GM21576 (cell line): Measurements from ENCODE around the gene KDM8.

Experiments used
- ATAC-seq: cut with Tn5 transposase; IDR thresholded peaks from one replicate; pipeline ENCODE4 v1.9.1; 2021; ENCODE audit warnings: mild to moderate bottlenecking, moderate library complexity; ENCODE audit not compliant: unreplicated experiment

Gene KDM8

DNA sequence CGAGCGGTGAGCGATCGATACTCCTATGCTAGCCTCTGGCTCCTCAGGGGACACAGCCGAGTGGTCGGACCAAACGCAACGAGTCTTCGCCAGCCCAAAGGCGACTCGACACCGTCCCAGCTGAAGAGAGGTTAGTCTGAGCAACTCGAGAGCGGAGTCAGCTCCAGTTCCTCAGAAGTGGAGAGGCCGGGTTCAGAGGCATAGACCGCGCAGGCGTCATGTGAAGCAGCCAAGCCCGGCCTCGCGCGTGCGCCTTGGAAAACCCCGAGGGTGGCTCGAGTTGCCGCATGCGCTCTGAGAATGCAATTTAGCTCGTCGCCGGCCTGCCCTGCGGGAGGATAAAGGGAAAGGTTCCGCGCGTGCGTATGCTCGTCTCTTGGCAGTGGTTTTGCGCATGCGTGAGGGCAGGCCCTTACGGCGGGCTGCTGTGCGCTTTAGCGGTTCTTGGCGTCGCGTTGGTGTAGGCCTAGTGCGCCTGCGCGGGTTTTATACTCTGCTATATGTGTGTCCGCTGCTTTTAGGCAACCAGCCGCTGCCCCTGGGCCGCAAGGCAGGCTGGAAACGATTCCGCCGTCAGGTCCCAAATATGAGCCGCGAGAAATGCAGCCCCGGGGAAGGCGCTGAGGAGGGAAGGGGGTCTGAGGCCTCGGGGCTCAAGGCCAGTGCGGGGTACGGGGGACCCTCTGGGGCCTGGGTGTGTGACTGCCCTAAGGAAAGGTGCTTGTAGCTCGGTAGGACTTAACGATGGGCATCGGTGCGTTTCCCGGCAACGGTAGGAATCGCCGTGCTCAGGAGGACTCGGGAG is at the start of gene KDM8:
Gene KDM8, plus strand, starts transcription at position 20 of the 805 bp plus-strand sequence. CDS start 6,598 bp downstream, outside the sequence.
- peak; percentile 83 for ATAC-seq

GRCh38 chr16:27154705-27155521 is 48.4 kb upstream of the KDM8 start:
- ATAC-seq = no peak

DNA sequence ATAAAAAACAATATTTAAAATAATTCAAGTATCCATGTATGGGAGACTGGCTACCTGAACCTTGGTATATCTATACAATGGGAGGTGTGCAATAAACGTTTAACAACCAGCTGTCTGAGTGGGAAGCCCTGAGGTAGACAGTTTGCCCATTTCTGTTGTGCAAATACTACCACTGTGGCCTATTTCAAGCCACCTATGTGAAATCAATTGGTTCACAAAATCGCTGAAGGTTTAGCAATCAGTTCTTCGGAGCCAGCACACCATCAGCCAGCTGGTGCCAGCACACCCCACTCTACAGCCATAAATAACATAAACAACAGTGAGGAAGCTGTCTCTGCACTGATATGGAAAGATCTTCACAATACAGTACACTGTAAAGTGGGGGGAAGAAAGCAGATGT is 46.7 kb upstream of the KDM8 start:
- ATAC-seq = no peak

DNA sequence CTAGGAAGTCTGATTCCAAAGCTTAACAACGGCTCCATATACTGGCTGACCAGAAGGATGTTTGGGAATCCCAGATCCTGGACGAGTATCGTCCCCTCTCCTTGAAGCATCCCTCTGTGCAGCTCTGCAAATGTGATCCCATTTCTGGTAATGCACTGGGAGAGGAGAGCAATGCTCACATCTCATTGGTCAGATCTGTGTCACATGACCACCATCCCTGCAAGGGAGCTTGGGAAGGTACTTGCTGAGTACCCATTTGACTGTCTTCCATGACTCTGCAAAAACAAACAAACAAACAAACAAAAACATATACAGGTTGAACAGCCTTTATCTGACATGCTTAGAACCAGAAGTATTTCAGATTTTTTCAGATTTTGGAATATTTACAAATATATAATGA is 41.9 kb upstream of the KDM8 start:
- ATAC-seq = no peak

GRCh38 chr16:27164352-27164751 is 39.0 kb upstream of the KDM8 start:
- ATAC-seq = no peak

- no peak for ATAC-seq
Measured at GRCh38 chr16:27165576-27165975, 37.8 kb upstream of the KDM8 start.

DNA sequence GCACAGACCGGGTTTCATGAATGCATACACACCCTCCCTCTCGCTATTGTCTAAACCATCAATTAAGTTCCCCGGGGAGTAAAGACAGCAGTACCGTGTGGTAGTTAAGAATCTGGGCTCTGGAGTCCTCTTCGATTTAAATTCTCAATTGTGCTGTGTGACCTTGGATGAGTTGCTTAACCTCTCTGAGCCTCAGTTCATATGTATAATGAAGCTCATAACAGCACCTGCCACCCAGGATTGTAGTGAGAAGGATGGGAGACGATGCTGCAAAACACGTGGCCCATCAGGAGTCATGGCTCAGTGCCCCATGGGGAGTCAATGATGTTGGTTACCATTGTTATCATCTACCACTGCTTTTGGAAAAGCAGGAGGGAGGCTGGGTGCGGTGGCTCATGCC is 34.5 kb upstream of the KDM8 start:
- ATAC-seq = no peak

DNA sequence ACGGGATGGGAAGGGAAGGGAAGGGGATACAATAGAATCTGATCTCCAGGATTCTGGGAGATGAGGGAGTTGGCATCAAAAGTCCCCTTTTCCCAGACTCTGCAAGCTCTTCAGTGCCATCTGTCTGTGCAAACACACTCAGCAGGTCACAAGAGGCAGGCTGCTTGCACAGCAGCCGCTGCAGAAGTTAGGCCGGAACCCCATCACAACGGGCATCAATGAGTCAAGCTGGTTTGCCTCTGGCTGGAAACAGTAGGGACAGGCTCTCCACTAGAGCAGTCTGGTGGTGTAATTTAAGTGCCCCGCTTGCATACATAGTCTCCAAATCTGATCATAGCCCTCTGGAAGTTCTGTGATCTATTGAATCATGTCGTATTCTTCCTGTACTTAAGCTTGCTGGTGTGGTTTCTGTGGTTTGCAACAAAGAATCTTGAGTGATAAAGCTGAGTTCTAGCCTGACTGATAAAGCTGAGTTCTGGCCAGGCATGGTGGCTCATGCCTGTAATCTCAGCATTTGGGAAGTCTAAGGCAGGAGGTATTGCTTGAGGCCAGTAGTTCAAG is 33.7 kb upstream of the KDM8 start:
- no peak for ATAC-seq

- no peak for ATAC-seq
Measured at GRCh38 chr16:27171584-27171983, 31.7 kb upstream of the KDM8 start.

DNA sequence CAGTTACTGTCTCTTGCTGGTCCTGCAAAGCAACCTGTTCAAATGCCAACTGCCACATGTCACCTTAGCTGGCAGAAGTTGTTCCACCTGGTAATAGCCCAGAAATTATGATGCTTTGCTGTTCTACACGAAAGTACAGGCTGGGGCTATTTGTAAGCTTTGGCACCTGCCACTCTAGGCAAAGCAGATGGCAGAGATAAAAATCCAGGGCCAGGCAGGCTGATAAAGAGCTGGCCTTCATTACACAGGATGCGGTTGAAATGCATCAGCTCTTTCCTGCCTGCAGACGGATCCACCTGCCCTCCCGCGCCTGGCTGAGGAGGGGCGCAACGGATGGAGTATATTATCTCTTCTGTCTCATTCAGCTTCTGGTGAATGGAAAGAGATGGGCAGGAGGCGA is 29.3 kb upstream of the KDM8 start:
- no peak for ATAC-seq

DNA sequence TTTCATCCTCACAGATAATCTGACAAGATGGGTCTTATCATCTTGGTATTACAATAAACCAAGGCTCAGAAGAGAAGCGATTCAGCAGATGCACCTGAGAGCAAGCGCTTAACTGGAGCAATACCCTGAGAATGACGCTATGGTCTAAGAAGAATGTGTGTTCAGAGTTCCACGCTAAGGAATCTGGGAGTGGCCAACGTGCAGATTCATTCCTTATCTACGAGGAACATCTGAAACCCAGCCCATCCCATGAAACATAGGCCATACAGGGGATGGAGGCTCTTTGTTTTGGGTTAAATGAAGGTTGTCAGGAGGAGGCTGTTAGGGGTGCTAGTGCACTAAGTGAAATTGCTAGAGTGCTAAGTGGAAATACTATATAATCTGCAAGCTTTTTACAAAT is 28.5 kb upstream of the KDM8 start:
- no peak for ATAC-seq

DNA sequence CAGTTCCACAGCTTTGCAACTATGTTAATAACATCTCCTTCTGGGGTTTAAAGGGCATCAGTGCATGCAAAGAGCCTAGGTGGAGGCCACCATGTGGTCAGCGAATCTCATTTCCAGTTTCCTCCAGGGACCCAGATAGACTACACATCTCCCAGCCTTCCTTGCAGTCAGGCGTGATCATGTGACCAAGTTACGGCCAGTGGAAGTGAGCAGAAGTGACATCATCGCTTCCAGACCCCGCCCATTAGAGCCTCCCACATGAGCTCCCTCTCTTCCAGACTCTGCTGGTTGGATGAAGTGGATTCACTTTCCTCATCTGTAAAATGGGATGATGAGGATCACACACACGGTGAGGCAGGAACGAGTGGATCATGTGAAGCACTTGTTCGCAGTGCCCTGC is 27.4 kb upstream of the KDM8 start:
- ATAC-seq = no peak

DNA sequence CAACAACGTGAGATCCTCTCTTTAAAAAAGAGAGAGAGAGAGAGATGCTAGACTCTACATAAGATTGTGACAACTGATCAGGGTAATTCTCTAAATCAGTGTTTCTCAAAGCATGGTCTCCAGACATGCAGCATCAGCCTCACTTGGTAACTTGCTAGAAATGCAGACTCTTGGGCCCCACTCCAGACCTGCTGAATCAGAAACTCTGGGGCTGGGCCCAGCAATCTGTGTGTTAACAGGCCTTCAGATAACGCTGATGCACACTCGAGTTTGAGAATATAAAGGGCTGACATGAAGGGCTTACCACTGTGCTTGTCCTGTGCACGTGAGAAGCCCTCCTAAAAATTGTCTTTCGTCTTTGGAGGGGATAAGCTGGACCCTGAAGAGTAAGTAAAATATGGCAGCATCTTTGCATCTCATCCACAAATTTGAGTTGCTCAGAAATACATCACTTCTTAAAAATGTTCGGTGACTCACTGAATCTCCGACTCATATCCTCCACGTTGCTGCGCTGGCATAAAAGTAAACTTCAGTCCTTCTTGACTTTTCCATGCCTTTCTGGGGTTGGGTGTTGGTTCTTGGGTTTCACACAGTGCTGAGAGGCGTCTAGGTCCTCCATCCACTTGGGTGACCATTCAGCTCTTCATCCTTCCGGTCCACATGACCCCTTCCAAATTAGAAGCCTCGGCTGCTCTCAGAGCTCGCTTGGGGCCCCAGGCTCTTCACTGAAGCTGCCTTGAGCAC is 26.1 kb upstream of the KDM8 start:
- no peak for ATAC-seq

DNA sequence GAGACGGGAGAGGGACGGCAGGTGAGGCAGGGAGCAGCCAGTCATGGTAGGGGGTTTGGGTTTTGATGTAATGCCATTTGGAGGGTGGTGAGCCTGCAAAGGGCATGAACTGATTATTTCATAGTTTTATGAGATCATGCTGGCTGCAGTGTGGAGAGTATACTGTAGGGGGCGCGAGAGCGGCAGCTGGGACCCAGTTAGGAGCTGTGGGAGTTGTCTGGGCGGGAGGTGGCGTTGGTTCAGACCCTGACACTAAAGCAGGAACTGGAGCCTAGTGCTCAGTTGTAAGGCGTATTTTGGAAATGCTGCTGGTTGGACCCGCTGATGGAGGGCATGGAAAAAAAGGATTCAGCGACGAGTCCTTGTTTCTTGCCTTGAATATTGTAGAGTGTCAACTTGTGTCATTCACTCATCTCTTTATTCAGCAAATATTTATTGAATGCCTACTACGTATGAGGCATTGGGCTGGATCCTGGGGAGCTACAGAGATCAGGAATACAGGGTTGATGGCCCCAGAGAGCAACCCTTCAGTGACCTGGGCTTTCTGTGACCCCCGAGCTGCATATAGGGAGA is 23.7 kb upstream of the KDM8 start:
- peak; percentile 90 for ATAC-seq

GRCh38 chr16:27181019-27181790 is 22.1 kb upstream of the KDM8 start:
- no peak for ATAC-seq

DNA sequence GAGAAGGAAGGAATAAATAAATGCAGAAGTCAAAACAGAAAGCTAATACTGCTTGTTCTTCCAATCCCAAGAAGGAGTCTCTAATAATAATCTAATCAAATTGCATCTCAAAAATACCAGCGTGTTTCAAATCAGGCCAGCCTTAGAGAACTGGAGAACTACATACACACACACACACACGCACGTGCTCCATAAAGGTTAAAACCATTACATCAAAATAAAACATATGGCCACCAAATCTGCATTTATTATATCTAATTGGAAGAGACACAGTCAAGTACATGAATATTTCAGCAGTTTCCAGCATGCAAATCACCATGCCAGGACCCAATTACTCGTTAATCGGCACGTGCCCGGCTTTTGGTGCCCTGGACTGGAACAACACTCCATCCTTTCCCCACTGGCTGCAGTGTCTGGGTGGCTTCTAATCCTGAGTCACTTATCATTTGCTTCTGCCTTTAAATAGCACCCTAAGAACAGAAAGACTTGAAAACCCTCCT is 20.4 kb upstream of the KDM8 start:
- no peak for ATAC-seq

DNA sequence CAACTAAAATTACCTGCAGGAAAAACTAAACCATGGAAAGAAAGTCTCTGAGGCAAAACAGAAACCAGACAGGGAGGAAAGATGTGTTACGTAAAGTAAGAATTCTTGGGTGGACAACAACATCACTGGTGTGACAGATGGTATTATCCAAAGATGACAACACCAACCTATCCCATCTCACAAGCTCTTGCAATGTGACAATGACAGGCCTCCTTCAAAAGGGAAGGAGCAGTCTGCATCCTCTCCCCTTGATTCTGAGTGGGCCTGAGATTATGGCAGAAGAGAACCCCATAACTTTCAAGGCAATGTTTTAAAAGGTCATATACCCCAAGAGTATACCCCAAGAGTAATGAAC is 17.6 kb upstream of the KDM8 start:
- ATAC-seq = no peak

DNA sequence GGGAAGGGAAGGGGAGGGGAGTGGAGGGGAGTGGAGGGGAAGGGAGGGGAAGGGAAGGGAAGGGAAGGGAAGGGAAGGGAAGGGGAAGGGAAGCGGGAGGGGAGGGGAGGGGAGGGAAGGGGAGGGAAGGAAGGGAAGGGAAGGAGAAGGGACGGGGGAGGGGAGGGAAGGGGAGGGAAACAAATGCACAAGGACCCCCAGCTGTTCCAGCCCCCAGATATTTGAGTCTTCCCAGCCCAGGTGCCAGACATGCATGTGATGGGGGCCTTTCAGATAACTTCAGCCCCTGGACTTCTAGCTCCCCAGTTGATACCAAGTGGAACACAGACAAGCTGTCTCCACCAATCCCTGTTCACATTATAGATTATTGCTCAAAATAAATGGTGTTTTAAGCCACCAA is 14.7 kb upstream of the KDM8 start:
- ATAC-seq = no peak

- no peak for ATAC-seq
Measured at GRCh38 chr16:27189335-27189972, 13.9 kb upstream of the KDM8 start.
